Lower lobe of right lung (tissue), 2 donors: ENCODE measurements around the gene MPIG6B. TPM values are rescaled to one million over a fixed set of nuclear protein-coding genes. Genes with fewer than 3 reads are reported as not detected.

Experiments used
- ATAC-seq, 2 donors: fragments of 200-7000 bp; cut with Tn5 transposase; one replicate each; pipeline ENCODE4 v1.9.1; 2020 to 2022; ENCODE audit warnings: mild to moderate bottlenecking in 2 of 2, moderate library complexity in 2 of 2
- DNase-seq: peaks from one replicate; pipeline ENCODE4 v3.0.0-alpha.2; 2020
- H3K27ac ChIP-seq: fragments of 200-600 bp; one replicate; pipeline ENCODE4 v1.8.0; 2022
- H3K27me3 ChIP-seq: fragments of 200-600 bp; one replicate; pipeline ENCODE4 v1.8.0; 2022; ENCODE audit warnings: low read depth
- H3K36me3 ChIP-seq: fragments of 200-600 bp; one replicate; pipeline ENCODE4 v1.8.0; 2022; ENCODE audit warnings: mild to moderate bottlenecking
- H3K4me1 ChIP-seq: fragments of 200-600 bp; one replicate; pipeline ENCODE4 v1.8.0; 2022
- H3K4me3 ChIP-seq: fragments of 200-600 bp; one replicate; pipeline ENCODE4 v1.8.0; 2022; ENCODE audit warnings: mild to moderate bottlenecking
- H3K9me3 ChIP-seq: fragments of 200-600 bp; one replicate; pipeline ENCODE4 v1.8.0; 2022
- CTCF ChIP-seq: fragments of 200-600 bp; IDR thresholded peaks from one replicate; pipeline ENCODE4 v1.8.0; 2022; ENCODE audit warnings: antibody characterized with exemption, mild to moderate bottlenecking
- intact Hi-C: fragments of 100-400 bp; cut with DNase I; formaldehyde crosslinking; loops from one replicate; pipeline ENCODE4 v1.11.0; 2022
- total RNA-seq: library from RNA; stranded (reverse); fragmentation: NEBNext Ultra II Directional; extraction: Animal tissue kit (Norgen Biotek cat#: 25700); gene quantifications from one replicate; pipeline ENCODE4 v1.2.1, GENCODE V29; 2021
- donor health status: DM: no; HTN: yes; CAD: no; lungs with severe emphysema.

The MPIG6B gene
- total RNA-seq, 1 donor from 2014 or later, result 2.6 TPM

- DNase-seq, result no peak
- H3K27ac ChIP-seq, result no peak overlapping the region
- H3K36me3 ChIP-seq, result no peaks in the 10 kb centered on the region
- no peaks in the 10 kb centered on the region for H3K27me3 ChIP-seq
- H3K4me3 ChIP-seq, result no peak overlapping the region
- no peak for ATAC-seq
- no peaks in the 10 kb centered on the region for H3K9me3 ChIP-seq
- intact Hi-C loops, result no loop called here
- H3K4me1 ChIP-seq, result no peaks in the 10 kb centered on the region
- TF ChIP-seq CTCF, result no peak
Measured at GRCh38 chr6:31758281-31758680, 35.1 kb downstream of the MPIG6B start.

- no peaks in the 10 kb centered on the region for H3K36me3 ChIP-seq
- no peak overlapping the region for H3K27ac ChIP-seq
- H3K4me1 ChIP-seq, result no peaks in the 10 kb centered on the region
- H3K27me3 ChIP-seq, result no peaks in the 10 kb centered on the region
- TF ChIP-seq CTCF, result no peak
- intact Hi-C loops, result no loop called here
- no peak overlapping the region for H3K4me3 ChIP-seq
- no peaks in the 10 kb centered on the region for H3K9me3 ChIP-seq
- DNase-seq, result no peak
- no peak for ATAC-seq
Measured at GRCh38 chr6:31760790-31761189, 37.6 kb downstream of the MPIG6B start.

GRCh38 chr6:31761343-31761742 is 38.2 kb downstream of the MPIG6B start:
- no peak for DNase-seq
- Histone ChIP-seq H3K9me3 (no peaks in the 10 kb centered on the region), H3K27ac (no peak overlapping the region), H3K27me3 (no peaks in the 10 kb centered on the region), H3K4me1 (peaks cover 5% of the 10 kb centered on the region), H3K4me3 (no peak overlapping the region), H3K36me3 (no peaks in the 10 kb centered on the region)
- intact Hi-C loops, result no loop called here
- no peak for TF ChIP-seq CTCF
- no peak for ATAC-seq

DNA sequence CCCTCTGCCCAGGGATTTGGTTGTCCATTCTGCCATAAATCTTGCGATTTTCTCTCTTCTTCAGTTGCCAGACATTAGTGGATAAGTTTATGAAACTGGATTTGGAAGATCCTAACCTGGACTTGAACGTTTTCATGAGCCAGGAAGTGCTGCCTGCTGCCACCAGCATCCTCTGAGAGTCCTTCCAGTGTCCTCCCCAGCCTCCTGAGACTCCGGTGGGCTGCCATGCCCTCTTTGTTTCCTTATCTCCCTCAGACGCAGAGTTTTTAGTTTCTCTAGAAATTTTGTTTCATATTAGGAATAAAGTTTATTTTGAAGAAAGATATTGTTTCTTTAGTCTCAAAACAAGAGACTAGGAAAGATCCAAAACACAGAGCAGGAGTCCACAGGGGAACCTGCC is 39.2 kb downstream of the MPIG6B start, which contains the start of gene SAPCD1:
Gene SAPCD1, plus strand, starts transcription at position 301 of the 400 bp plus-strand sequence. CDS start 399 bp downstream, outside the sequence.
- Histone ChIP-seq H3K4me3 (no peak within 1 kb of the TSS), H3K9me3 (no peaks in the 10 kb centered on the region), H3K36me3 (no peaks in the 10 kb centered on the region), H3K27me3 (no peaks in the 10 kb centered on the region), H3K27ac (peak within 1 kb of the TSS; percentile 33), H3K4me1 (peaks cover 5% of the 10 kb centered on the region)
- DNase-seq (no peak), ATAC-seq (no peak)
- no peak for TF ChIP-seq CTCF
- intact Hi-C loops, result no loop called here

GRCh38 chr6:31762878-31763618 is 39.9 kb downstream of the MPIG6B start:
- Histone ChIP-seq H3K27me3 (no peaks in the 10 kb centered on the region), H3K4me1 (peaks cover 5% of the 10 kb centered on the region), H3K9me3 (no peaks in the 10 kb centered on the region), H3K36me3 (no peaks in the 10 kb centered on the region), H3K4me3 (no peak overlapping the region), H3K27ac (peak overlapping the region; percentile 33)
- no peak for ATAC-seq
- TF ChIP-seq CTCF, result no peak
- intact Hi-C loops, result no loop called here
- no peak for DNase-seq
